KOPT-K1 (cell line): ENCODE measurements around the gene GPR157.
"Not testable (repeated sequence)": the region's sequence is repeated elsewhere in the genome, so short reads cannot be mapped to it uniquely, and the experiment has no call there.

Experiments
- H3K27ac ChIP-seq: fragments of 200-600 bp; sonication (generic); 2 replicates; pipeline ENCODE4 v1.5.1; 2016; ENCODE audit warnings: antibody characterized with exemption, mild to moderate bottlenecking, low read depth, low read length; ENCODE audit not compliant: poor library complexity, severe bottlenecking
- H3K36me3 ChIP-seq: fragments of 200-600 bp; sonication (generic); 2 replicates; pipeline ENCODE4 v1.5.1; 2017; ENCODE audit warnings: antibody characterized with exemption, mild to moderate bottlenecking, low read length, moderate library complexity; ENCODE audit not compliant: insufficient read depth
- H3K9me3 ChIP-seq: fragments of 200-600 bp; sonication (generic); 2 replicates; pipeline ENCODE4 v1.5.1; 2017; ENCODE audit warnings: antibody characterized with exemption, low read length, mild to moderate bottlenecking; ENCODE audit not compliant: insufficient read depth, poor library complexity, severe bottlenecking

Gene GPR157

GRCh38 chr1:9153152-9153551 lies 24.2 kb upstream of the GPR157 start:
- H3K36me3 ChIP-seq, result no peaks in the 10 kb centered on the region
- H3K27ac ChIP-seq, result no peak overlapping the region

GRCh38 chr1:9152535-9152934 lies 23.6 kb upstream of the GPR157 start:
- no peaks in the 10 kb centered on the region for H3K9me3 ChIP-seq
- H3K36me3 ChIP-seq, result no peaks in the 10 kb centered on the region
- no peak overlapping the region for H3K27ac ChIP-seq

More at GRCh38 chr1:9153152-9153551, 24.2 kb upstream of the GPR157 start:
- no peaks in the 10 kb centered on the region for H3K9me3 ChIP-seq

GRCh38 chr1:9151328-9151860 lies 22.5 kb upstream of the GPR157 start:
- H3K36me3 ChIP-seq, result no peaks in the 10 kb centered on the region
- H3K27ac ChIP-seq, result no peak overlapping the region
- H3K9me3 ChIP-seq, result no peaks in the 10 kb centered on the region

- no peak overlapping the region for H3K27ac ChIP-seq
- H3K9me3 ChIP-seq, result no peaks in the 10 kb centered on the region
- H3K36me3 ChIP-seq, result no peaks in the 10 kb centered on the region
These were observed 21.9 kb upstream of the GPR157 start for GRCh38 chr1:9150582-9151327.

GRCh38 chr1:9149837-9150581 lies 21.1 kb upstream of the GPR157 start:
- no peaks in the 10 kb centered on the region for H3K9me3 ChIP-seq
- no peaks in the 10 kb centered on the region for H3K36me3 ChIP-seq
- H3K27ac ChIP-seq, result no peak overlapping the region

GRCh38 chr1:9149151-9149550 lies 20.2 kb upstream of the GPR157 start:
- Histone ChIP-seq H3K27ac (no peak overlapping the region), H3K36me3 (no peaks in the 10 kb centered on the region)

GRCh38 chr1:9146156-9146555 lies 17.3 kb upstream of the GPR157 start:
- H3K36me3 ChIP-seq, result no peaks in the 10 kb centered on the region
- H3K9me3 ChIP-seq, result no peaks in the 10 kb centered on the region
- no peak overlapping the region for H3K27ac ChIP-seq

More at GRCh38 chr1:9149151-9149550, 20.2 kb upstream of the GPR157 start:
- H3K9me3 ChIP-seq, result no peaks in the 10 kb centered on the region

GRCh38 chr1:9145714-9146113 lies 16.8 kb upstream of the GPR157 start:
- no peak overlapping the region for H3K27ac ChIP-seq
- H3K9me3 ChIP-seq, result no peaks in the 10 kb centered on the region

GRCh38 chr1:9145021-9145668 lies 16.2 kb upstream of the GPR157 start:
- H3K9me3 ChIP-seq, result no peaks in the 10 kb centered on the region
- no peak overlapping the region for H3K27ac ChIP-seq
- no peaks in the 10 kb centered on the region for H3K36me3 ChIP-seq

More at GRCh38 chr1:9145714-9146113, 16.8 kb upstream of the GPR157 start:
- H3K36me3 ChIP-seq, result no peaks in the 10 kb centered on the region

- not testable (repeated sequence) for H3K36me3 ChIP-seq, H3K27ac ChIP-seq, H3K9me3 ChIP-seq
These were observed 15.6 kb upstream of the GPR157 start for GRCh38 chr1:9144494-9144893.

GRCh38 chr1:9143250-9143649 lies 14.3 kb upstream of the GPR157 start:
- no peaks in the 10 kb centered on the region for H3K9me3 ChIP-seq
- no peak overlapping the region for H3K27ac ChIP-seq
- no peaks in the 10 kb centered on the region for H3K36me3 ChIP-seq

- no peaks in the 10 kb centered on the region for H3K9me3 ChIP-seq
- H3K27ac ChIP-seq, result no peak overlapping the region
These were observed 11.0 kb upstream of the GPR157 start for GRCh38 chr1:9139930-9140329.

GRCh38 chr1:9136932-9137331 lies 8.0 kb upstream of the GPR157 start:
- H3K36me3 ChIP-seq, result no peaks in the 10 kb centered on the region
- H3K9me3 ChIP-seq, result no peaks in the 10 kb centered on the region
- no peak overlapping the region for H3K27ac ChIP-seq

More at GRCh38 chr1:9139930-9140329, 11.0 kb upstream of the GPR157 start:
- no peaks in the 10 kb centered on the region for H3K36me3 ChIP-seq

GRCh38 chr1:9135073-9135836 lies 6.4 kb upstream of the GPR157 start:
- Histone ChIP-seq H3K9me3 (no peaks in the 10 kb centered on the region), H3K27ac (no peak overlapping the region), H3K36me3 (no peaks in the 10 kb centered on the region)
